ENCODE results near the gene EME2. TPM values are rescaled to one million over a fixed set of nuclear protein-coding genes. Genes with fewer than 3 reads are reported as not detected.

The EME2 gene
- total and polyA plus RNA-seq, 2 of the 13 experiments (the other 11 are each of a cell fraction or from before 2014, with no cell fraction given) = 4.4 to 7.6 TPM

DNA sequence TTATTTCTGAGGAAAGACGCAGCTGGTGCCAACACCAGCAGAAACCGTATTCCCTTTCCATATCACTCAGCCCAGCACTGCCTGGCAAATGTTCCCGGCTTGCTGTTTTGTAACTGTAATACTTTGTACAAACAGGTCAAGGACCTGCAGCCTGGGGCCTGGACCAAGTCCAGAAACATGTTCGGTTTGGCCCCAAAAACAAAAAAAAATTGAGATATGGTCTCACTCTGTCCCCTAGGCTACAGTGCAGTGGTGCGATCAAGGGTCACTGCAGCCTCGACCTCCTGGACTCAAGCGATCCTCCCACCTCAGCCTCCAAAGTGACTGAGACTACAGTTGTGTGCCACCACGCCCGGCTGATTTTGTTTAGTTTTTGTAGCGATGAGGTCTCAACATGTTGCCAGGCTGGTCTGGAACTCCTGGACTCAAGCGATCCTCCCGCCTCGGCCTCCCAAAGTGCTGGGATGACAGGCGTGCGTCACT lies 52.8 kb downstream of the EME2 start (continued):
- TF ChIP-seq, protein P1, sequence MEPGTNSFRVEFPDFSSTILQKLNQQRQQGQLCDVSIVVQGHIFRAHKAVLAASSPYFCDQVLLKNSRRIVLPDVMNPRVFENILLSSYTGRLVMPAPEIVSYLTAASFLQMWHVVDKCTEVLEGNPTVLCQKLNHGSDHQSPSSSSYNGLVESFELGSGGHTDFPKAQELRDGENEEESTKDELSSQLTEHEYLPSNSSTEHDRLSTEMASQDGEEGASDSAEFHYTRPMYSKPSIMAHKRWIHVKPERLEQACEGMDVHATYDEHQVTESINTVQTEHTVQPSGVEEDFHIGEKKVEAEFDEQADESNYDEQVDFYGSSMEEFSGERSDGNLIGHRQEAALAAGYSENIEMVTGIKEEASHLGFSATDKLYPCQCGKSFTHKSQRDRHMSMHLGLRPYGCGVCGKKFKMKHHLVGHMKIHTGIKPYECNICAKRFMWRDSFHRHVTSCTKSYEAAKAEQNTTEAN (CRISPR knock-in tag; conservative IDR thresholded peaks at IDR 0.05) = peak; percentile 55
- TF ChIP-seq, protein P2, sequence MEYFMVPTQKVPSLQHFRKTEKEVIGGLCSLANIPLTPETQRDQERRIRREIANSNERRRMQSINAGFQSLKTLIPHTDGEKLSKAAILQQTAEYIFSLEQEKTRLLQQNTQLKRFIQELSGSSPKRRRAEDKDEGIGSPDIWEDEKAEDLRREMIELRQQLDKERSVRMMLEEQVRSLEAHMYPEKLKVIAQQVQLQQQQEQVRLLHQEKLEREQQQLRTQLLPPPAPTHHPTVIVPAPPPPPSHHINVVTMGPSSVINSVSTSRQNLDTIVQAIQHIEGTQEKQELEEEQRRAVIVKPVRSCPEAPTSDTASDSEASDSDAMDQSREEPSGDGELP (IDR thresholded peaks at IDR 0.05; ENCODE audit: borderline replicate concordance, low read depth) = peak; percentile 51; the same call in 1 of the 2 replicates
- no peak for TF ChIP-seq ZNF782 (CRISPR knock-in tag; IDR thresholded peaks at IDR 0.05; ENCODE audit: borderline replicate concordance)
- no peak for TF ChIP-seq ZNF263 (CRISPR knock-in tag; IDR thresholded peaks at IDR 0.05)
- TF ChIP-seq, protein P3, sequence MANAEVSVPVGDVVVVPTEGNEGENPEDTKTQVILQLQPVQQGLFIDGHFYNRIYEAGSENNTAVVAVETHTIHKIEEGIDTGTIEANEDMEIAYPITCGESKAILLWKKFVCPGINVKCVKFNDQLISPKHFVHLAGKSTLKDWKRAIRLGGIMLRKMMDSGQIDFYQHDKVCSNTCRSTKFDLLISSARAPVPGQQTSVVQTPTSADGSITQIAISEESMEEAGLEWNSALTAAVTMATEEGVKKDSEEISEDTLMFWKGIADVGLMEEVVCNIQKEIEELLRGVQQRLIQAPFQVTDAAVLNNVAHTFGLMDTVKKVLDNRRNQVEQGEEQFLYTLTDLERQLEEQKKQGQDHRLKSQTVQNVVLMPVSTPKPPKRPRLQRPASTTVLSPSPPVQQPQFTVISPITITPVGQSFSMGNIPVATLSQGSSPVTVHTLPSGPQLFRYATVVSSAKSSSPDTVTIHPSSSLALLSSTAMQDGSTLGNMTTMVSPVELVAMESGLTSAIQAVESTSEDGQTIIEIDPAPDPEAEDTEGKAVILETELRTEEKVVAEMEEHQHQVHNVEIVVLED (CRISPR knock-in tag; IDR thresholded peaks at IDR 0.05; ENCODE audit: borderline replicate concordance) = peak; percentile 59
- TF ChIP-seq CEBPB (IDR thresholded peaks at IDR 0.05; ENCODE audit: borderline replicate concordance, low read depth, low read length) = no peak
- TF ChIP-seq, protein P4, sequence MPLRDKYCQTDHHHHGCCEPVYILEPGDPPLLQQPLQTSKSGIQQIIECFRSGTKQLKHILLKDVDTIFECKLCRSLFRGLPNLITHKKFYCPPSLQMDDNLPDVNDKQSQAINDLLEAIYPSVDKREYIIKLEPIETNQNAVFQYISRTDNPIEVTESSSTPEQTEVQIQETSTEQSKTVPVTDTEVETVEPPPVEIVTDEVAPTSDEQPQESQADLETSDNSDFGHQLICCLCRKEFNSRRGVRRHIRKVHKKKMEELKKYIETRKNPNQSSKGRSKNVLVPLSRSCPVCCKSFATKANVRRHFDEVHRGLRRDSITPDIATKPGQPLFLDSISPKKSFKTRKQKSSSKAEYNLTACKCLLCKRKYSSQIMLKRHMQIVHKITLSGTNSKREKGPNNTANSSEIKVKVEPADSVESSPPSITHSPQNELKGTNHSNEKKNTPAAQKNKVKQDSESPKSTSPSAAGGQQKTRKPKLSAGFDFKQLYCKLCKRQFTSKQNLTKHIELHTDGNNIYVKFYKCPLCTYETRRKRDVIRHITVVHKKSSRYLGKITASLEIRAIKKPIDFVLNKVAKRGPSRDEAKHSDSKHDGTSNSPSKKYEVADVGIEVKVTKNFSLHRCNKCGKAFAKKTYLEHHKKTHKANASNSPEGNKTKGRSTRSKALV (CRISPR knock-in tag; IDR thresholded peaks at IDR 0.05) = no peak
- TF ChIP-seq ZNF232 (CRISPR knock-in tag; IDR thresholded peaks at IDR 0.05; ENCODE audit: borderline replicate concordance) = 0 out of 2 replicates have a peak, but pooled peaks have one; percentile 24
- TF ChIP-seq TCF7 (IDR thresholded peaks at IDR 0.05; ENCODE audit: low read depth) = no peak
- TF ChIP-seq NRL (CRISPR knock-in tag; IDR thresholded peaks at IDR 0.05; ENCODE audit: borderline replicate concordance) = peak; percentile 39; the same call in 1 of the 2 replicates
- TF ChIP-seq ZNF333 (CRISPR knock-in tag; IDR thresholded peaks at IDR 0.05; ENCODE audit: borderline replicate concordance) = no peak
- TF ChIP-seq ISL2 (CRISPR knock-in tag; IDR thresholded peaks at IDR 0.05) = peak; percentile 45; the same call in 1 of the 2 replicates
- TF ChIP-seq PHB2 (IDR thresholded peaks at IDR 0.05; ENCODE audit: partially characterized antibody) = no peak
- TF ChIP-seq RARA (CRISPR knock-in tag; IDR thresholded peaks at IDR 0.05) = peak; percentile 61; the same call in 1 of the 2 replicates
- TF ChIP-seq, protein P5, sequence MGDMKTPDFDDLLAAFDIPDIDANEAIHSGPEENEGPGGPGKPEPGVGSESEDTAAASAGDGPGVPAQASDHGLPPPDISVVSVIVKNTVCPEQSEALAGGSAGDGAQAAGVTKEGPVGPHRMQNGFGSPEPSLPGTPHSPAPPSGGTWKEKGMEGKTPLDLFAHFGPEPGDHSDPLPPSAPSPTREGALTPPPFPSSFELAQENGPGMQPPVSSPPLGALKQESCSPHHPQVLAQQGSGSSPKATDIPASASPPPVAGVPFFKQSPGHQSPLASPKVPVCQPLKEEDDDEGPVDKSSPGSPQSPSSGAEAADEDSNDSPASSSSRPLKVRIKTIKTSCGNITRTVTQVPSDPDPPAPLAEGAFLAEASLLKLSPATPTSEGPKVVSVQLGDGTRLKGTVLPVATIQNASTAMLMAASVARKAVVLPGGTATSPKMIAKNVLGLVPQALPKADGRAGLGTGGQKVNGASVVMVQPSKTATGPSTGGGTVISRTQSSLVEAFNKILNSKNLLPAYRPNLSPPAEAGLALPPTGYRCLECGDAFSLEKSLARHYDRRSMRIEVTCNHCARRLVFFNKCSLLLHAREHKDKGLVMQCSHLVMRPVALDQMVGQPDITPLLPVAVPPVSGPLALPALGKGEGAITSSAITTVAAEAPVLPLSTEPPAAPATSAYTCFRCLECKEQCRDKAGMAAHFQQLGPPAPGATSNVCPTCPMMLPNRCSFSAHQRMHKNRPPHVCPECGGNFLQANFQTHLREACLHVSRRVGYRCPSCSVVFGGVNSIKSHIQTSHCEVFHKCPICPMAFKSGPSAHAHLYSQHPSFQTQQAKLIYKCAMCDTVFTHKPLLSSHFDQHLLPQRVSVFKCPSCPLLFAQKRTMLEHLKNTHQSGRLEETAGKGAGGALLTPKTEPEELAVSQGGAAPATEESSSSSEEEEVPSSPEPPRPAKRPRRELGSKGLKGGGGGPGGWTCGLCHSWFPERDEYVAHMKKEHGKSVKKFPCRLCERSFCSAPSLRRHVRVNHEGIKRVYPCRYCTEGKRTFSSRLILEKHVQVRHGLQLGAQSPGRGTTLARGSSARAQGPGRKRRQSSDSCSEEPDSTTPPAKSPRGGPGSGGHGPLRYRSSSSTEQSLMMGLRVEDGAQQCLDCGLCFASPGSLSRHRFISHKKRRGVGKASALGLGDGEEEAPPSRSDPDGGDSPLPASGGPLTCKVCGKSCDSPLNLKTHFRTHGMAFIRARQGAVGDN (CRISPR knock-in tag; IDR thresholded peaks at IDR 0.05) = peak; percentile 54
- peak; percentile 79; the same call in 1 of the 2 replicates for TF ChIP-seq RORA (CRISPR knock-in tag; IDR thresholded peaks at IDR 0.05)
- TF ChIP-seq POLR2AphosphoS5 (IDR thresholded peaks at IDR 0.05; ENCODE audit: low read depth, low read length) = peak; percentile 17; the same call in 1 of the 2 replicates
- TF ChIP-seq, protein P6, sequence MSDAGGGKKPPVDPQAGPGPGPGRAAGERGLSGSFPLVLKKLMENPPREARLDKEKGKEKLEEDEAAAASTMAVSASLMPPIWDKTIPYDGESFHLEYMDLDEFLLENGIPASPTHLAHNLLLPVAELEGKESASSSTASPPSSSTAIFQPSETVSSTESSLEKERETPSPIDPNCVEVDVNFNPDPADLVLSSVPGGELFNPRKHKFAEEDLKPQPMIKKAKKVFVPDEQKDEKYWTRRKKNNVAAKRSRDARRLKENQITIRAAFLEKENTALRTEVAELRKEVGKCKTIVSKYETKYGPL (CRISPR knock-in tag; IDR thresholded peaks at IDR 0.05) = no peak
- TF ChIP-seq MEIS2 (CRISPR knock-in tag; IDR thresholded peaks at IDR 0.05) = 0 out of 2 replicates have a peak, but pooled peaks have one; percentile 20

Measured in HepG2 (cell line).